ENCODE results near the gene SAP30.

The SAP30 gene

GRCh38 chr4:173415885-173416653 is 45.3 kb downstream of the SAP30 start:
- no peak for FAIRE-seq

DNA sequence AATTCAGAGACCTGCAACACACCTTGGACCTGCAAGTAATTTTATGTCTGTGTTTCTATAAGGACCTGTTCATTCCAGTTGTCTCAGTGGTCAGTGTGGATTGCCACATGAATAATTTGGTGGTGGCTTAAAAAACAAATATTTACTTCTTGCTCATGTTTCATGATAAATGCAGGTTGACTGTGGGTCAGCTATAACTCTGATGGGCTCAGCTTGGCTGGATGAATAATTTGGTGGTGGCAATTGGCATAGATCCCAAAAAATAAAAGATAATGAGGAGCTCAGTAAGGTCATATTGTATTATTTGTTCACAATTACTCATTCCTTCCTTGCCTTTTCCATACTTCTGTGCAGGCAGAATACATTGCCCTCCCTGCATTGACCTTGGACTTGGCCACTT is 47.1 kb downstream of the SAP30 start:
- no peak for FAIRE-seq

DNA sequence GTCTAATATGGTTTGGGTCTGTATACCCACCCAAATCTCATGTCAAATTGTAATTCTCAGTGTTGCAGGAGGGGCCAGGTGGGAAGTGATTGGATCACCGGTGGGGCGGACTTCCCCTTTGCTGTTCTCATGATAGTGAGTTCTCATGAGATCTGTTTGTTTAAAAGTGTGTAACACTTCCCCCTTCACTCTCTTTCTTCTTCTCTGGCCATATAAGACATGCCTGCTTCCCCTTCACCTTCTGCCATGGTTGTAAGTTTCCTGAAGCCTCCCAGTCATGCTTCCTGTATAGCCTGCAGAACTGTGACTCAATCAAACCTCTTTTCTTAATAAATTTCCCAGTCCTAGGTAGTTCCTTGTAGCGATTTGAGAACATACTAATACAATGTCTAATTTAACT is 47.9 kb downstream of the SAP30 start:
- FAIRE-seq: no peak

- FAIRE-seq: peak; percentile 79
Observed at GRCh38 chr4:173420324-173420752, 49.6 kb downstream of the SAP30 start.

DNA sequence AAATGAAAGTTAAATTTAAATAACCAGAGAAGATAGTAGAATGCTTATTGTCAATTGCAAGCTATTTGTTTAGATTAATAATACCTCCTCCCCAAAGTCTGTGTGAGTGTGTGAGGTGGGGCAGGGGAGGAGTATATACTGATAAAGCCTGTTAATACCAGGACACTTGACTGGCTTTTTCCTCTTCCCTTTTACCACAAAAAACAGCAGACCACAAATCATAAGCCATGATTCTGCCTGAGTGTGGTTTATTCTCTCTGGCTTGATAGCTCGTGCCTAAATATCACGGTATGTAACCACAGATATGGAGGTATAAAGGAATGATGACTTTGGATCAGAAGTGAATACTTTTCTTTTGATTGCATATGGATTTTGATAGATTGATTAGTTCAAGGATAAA is 50.0 kb downstream of the SAP30 start:
- FAIRE-seq: no peak

GRCh38 chr4:173424899-173425805 is 54.4 kb downstream of the SAP30 start:
- no peak for FAIRE-seq

DNA sequence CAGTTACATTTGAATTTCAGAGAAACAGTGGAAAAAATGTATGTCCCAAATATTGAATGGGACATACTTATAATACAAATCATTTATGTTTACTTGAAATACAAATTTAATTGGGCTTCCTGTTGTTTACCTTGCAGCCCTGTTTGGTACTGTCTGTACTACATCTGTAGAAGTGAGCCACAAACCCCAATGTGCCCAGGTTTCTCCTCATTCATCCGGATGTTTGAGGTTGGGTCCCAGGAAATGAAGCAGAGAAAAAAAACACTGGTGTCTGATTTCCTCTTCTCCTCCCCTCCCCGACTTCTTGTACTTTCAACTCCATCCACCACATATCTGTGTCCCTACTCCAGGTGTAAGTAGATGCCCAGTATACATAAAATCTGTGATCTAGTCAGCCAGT is 55.3 kb downstream of the SAP30 start:
- no peak for FAIRE-seq
